GM21737 (cell line): ENCODE measurements around the gene CELF2.

ENCODE experiments used
- ATAC-seq: cut with Tn5 transposase; IDR thresholded peaks from one replicate; pipeline ENCODE4 v1.9.1; 2021; ENCODE audit warnings: mild to moderate bottlenecking, moderate library complexity; ENCODE audit not compliant: unreplicated experiment

CELF2 gene

GRCh38 chr10:11020548-11020942 lies 2.9 kb downstream of the CELF2 start:
- ATAC-seq = no peak

- no peak for ATAC-seq
Measured at GRCh38 chr10:11022213-11022612, 4.5 kb downstream of the CELF2 start.

DNA sequence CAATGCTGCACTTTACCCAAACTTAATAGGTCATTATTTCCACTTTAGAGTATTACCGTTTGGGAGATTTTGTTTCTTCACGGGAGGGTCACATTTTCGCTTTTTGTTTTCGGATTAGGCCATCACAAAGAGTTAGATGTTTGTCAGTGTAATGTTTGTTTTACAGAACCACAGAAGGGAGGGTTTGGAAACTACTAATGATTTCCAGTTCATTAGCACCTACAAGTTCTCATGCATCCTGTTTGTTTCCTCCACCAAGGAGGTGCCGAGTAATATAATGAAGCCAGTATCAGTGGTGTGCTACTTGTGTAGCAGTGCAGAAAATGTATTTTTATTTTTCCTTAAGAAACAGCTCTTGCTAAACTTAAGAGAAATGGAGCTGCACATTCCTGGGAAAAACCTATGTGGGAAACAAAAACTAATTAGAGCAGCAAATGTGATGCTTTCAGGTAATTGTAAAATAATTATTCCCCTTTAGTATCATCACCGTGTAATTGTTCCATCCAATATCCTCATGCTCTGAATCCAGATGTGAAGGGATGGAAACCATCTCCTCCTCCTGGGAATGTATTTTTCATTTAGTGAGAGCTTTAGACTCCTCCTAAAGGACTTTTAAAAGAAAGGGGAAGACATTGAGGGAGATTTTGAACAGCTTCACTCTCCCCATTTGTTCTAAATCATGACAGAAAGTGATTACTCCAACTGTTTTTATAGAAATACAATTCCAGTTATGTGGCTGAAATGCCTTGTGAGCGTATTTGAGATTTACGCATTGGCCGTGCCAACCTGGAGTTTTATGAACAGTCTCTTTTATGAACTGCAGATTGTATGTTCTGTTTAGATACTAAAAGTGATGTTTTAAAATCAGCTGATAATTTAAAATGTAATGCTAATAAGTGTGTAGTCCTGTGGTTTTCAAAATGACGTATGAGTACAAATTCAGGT lies 5.6 kb downstream of the CELF2 start:
- no peak for ATAC-seq

DNA sequence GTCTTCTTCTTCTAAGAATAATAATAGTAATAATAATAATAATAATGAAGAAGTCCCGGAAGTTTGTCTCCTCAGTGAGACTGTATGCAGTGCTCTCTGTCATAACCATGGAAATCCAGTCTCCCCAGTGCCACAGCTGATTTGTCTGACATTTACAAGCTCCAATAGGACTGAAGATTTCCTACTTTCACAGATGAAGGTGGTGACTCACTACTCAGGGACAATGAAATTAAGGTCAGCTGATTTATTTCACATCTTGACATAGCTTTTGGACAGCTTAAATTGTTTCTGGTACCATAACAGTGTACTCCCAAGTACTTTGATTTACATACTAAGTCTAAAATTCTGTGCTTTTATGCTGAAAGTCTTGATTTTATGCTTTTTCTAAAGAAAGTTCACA lies 6.9 kb downstream of the CELF2 start:
- no peak for ATAC-seq

DNA sequence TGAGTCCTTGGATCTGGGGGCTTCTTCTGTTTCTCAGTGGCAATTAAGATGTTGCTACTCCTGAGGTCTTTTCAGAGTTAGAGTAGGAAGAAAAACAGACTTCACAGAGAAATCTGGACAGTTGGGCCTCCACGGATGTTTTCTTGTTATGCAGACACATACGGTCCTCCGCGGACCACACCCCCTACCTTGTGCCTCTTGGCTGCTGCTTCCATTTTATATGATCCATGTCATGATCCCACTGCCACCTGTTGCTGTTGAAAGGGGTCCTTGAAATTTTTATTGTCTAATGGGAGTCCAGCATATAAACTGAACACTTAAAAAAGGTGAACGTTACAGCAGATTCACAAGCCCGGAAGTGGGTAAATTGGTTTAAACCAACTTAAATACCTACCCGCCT lies 8.3 kb downstream of the CELF2 start:
- no peak for ATAC-seq

DNA sequence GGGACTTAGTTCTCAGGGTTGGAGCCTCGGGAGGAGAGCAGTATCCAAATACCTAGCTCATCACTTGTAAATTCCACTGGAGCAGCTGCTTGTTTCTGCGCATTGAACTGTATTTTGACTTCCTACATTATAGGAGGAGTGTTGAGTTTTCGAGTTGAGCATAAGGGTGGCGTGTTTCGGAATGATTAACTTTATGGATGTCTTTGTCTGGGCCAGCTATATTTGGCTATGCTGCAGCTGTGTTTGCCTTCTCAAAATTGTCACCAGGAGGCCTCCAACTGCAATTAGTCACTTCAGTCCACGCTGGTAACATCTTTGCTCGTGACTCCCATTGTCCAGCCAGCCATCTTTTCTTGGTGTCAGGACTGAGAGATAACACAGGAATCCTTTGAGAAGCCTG lies 9.1 kb downstream of the CELF2 start:
- ATAC-seq = no peak

- no peak for ATAC-seq
Measured at GRCh38 chr10:11034762-11035161, 17.1 kb downstream of the CELF2 start.

GRCh38 chr10:11035301-11035991 lies 17.8 kb downstream of the CELF2 start:
- ATAC-seq = no peak

DNA sequence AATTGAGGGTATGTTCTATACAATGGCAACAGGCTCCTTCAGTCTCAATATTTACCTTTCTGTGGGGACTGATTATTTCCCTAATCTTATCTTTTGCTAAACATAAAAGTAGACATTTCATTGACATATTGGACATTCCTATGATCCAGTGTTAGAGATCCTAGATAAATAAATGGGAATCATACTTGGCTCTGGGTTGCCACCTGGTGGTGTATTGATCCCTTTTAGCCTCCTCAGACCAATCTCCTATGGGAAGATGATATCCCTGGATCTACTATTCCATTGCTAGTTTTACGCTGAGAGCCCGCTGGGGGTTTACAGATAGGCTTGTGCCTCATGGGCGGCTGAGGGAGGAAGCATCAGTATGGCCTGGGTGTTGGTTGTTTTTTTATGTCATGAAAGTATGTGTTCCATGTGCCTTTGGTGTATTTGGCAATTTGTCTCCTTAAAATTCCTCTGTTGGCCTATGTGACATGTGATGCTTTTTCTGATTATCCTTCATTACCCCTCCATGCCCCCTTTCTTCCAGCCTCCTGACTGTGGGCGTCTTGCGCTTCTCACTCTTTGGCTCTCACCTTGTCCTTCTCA lies 18.8 kb downstream of the CELF2 start:
- no peak for ATAC-seq

GRCh38 chr10:11037991-11038390 lies 20.3 kb downstream of the CELF2 start:
- no peak for ATAC-seq

DNA sequence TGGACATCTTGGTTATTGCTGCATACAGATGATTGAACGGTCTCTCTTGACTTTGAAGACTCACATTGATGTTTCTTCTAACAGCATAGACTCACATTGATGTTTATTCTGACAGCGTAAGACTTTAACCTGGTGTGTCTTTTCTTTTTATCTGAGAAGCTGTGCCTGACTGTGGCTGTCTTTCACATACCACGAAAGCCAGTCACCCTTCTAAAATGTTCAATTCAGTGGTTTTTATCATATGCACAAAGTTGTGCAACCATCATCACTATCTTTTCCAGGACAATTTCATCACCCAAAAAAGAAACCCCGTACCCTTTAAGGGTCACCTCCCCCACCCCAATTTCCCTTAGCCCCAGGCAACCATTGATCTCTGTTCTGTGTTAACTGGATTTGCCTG lies 24.7 kb downstream of the CELF2 start:
- ATAC-seq = no peak

GRCh38 chr10:11043039-11043438 lies 25.4 kb downstream of the CELF2 start:
- no peak for ATAC-seq

GRCh38 chr10:11043446-11044127 lies 25.9 kb downstream of the CELF2 start:
- no peak for ATAC-seq

- no peak for ATAC-seq
Measured at GRCh38 chr10:11045487-11045886, 27.8 kb downstream of the CELF2 start.

- ATAC-seq = no peak
Measured at GRCh38 chr10:11045995-11046775, 28.5 kb downstream of the CELF2 start.

GRCh38 chr10:11046776-11047160 lies 29.1 kb downstream of the CELF2 start:
- no peak for ATAC-seq

DNA sequence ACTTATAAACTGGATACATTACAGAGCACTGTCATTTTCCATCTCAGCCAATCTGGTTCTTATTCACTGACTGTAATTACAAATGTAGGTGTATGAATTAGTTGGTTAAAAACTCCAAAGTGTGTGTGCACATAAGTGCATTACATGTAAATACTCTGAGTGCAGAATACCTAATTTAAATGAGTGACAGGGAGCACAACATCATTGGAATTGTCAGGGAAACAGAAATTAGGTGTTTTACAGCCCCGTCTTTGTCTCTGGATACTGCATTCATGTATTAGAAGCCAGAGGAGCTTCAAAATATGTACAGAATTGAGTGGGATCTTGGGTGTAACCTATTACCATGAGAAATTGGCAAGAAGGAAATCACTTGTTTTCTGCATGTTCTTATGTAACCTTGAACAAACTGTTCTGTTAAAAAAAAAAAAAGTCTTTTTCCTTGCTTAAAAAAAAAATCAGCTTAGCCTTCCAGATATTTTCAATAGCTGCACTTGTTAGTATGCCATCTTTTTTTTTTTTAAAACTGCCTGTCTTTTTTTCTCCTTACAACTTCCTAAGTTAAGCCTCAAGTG lies 31.1 kb downstream of the CELF2 start:
- no peak for ATAC-seq

GRCh38 chr10:11049806-11050205 lies 32.1 kb downstream of the CELF2 start:
- ATAC-seq = no peak

DNA sequence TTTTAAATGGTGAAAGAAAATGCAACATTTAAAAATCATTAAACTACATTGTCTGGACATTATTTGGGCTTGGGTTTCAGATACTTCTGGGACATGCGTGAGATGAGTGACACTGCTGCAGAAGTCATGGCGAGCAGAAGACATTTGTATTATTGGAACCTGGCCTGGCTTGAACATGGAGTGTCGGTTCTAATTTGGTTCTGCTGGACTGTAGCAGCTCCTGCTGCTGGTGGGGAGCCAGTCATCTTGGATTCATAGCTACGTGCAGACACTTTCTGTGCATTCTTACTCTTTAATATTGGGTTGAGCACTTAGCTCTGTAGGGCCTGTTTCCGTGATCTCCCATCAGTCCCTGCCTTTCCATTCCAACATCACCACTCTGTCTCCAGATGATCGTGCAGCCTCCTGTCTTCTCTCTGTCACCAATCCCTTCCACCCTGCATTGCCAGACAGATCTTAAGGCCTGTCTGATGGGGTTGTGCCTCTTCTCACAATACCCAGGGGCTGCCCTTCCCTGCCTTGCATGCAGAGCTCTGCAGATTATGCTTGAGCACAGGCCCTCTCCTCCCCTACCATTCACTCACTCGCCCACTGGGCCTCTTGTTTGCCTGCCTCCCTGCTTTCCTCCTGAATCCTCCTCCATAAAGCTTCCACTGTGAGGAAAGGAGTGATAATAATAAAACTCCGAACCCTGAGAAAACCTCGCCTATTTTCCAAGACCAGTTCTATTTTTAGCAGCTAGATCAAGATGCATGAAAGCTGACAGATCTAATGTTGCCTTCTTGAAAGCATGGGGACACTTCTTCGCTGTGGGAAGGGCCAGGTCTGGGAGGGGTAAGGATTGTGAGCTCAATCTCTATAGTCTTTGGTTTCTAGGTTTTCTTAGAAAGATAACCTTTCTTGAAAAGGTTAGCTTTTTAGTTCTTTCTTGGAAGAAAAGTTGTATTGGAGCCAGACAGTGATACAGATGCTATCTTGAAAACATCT lies 32.9 kb downstream of the CELF2 start:
- no peak for ATAC-seq
